GM21367 (cell line): Measurements from ENCODE around the gene CDC42BPB.

Source experiments
- ATAC-seq: cut with Tn5 transposase; IDR thresholded peaks from one replicate; pipeline ENCODE4 v1.9.1; 2021; ENCODE audit not compliant: unreplicated experiment

The CDC42BPB gene

DNA sequence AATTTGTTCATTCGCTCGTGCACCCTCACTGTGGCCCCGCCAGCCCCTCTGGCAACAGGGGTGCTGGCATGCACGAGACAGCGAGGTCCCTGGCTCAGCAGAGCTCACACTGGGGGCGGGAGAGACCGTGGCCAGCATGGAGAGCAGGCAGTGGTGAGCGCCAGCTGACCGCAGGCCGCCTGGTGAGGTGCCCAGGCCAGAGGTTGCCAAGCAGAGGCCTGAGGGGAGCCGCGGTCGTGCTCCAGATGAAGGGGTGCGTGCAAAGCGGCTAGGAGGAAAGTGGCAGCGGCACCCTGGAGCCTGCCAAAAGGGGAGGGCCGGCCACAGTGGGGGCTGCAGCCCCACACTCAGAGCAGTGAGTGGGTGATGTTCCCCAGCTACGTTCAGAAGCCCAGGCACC, 56.1 kb downstream of the CDC42BPB start:
- ATAC-seq, result no peak

DNA sequence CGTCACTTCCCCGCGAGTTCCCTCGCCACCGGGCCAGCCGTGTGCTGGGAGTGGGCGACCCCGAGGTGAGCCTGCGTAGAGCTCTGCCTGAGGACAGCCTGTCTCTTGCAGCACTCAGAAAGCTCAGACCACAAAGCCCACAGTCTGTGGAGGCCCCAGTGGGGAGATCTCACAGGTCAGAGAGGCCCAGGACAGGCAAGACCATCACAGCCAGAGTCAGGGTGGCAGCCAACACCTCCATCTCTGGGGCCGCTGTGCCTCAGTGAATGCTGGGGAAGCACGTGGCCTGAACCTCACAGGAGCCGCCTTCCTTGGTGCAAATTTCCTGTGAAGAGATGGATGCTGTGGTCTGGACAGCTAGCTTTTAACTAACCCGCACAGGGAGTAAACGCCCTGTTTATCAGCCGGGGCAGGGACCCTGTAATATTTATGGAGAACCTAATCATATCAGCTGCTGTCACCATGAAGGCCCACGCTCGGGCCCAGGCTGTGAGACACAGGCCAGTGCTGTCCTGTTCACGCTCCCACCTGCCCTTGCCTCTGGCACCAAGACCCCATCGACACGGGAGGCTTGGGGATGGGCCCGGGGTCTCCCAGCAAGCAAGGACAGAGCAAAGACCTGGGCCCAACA, 56.9 kb downstream of the CDC42BPB start:
- ATAC-seq, result no peak

DNA sequence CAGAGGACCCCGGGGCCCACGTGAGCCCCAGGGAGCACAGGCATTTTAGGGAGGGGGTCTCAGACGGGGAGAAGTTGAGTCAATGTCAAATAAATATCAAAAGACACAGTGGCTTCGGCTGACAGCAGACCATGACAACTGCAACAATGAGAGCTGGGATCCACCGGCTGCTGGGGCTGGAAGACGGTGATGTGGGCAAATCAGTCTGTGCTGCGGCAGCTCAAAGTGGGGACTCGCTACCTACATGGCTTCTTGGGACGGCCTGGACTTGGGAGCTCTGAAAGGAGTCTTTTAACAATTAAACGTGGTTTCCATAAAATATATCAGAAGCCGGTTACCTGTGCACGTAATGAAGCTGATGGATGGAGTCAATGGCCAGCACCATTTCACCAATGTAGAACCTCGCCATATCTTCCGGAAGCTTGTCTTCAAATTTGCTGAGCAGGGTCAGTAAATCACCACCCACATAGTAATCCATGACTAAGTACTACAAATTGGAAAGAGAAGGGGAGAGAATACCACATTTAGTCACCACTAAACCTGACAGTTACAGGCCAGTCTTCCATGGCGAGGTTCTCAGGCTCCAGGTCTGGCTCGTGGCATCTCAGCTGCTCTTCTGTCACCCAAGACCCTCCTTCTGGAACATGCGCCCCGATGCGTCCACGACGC, 58.0 kb downstream of the CDC42BPB start:
- ATAC-seq, result no peak

- ATAC-seq, result no peak
Observed at GRCh38 chr14:102998393-102998792, 59.0 kb downstream of the CDC42BPB start.

- ATAC-seq, result no peak
Observed at GRCh38 chr14:102996941-102997340, 60.4 kb downstream of the CDC42BPB start.

DNA sequence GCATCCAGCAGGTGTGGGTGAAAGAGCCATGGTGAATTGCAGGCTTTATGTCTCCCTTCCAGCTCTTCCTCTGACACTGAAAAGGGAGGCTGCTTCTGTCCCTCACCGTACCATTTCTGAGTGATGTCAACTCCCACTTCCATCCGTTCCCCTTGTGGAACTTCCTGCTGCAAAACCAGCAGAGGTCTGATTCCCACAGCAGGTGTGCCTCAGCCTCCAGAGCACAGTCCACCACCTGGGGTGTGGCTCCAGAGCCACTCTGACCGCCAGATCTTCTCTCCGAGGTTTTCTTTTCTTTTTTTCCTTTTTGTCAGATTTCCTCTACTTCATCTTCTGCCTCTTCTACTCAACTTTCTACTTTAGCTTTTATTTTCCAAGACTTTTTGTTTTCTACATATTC, 62.7 kb downstream of the CDC42BPB start:
- ATAC-seq, result no peak

- no peak for ATAC-seq
Observed at GRCh38 chr14:102993523-102993922, 63.8 kb downstream of the CDC42BPB start.

- ATAC-seq, result no peak
Observed at GRCh38 chr14:102991376-102991775, 66.0 kb downstream of the CDC42BPB start.

GRCh38 chr14:102988054-102988453, 69.3 kb downstream of the CDC42BPB start:
- ATAC-seq, result no peak

DNA sequence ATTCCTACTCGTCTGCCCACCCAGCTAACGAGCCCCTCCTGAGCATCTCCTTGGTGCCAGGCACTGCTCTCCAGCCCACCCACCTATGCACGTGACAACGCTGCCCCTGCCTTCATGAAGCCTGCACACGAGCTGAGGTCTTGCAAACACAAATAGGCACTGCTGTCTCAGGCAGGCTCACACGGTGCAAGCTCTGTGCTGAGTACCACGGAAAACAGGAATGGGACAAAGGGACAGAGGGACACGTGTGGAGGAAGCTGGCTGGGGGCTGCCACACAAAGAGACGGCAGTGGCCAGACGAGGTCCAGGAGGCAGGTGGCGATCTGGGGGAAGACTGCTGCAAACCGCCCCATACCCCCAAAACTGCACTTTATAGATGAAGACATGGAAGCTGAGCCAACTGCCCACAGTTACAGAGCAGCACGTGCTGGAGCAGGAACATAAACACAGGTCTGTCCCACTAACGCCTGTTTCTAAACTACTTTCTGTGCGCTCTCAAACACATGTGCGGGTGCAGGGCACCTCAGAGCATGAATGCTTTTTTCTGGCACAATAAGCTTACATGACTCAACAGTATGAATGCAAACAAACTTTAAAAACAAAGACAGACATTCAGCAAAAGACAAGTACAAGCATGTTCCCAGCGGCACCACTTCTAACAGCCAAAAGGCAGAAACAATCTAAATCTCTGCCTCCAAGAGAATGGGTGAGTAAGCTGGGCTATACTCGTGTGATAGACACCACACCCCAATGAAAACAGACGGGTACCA, 70.4 kb downstream of the CDC42BPB start:
- ATAC-seq, result no peak

DNA sequence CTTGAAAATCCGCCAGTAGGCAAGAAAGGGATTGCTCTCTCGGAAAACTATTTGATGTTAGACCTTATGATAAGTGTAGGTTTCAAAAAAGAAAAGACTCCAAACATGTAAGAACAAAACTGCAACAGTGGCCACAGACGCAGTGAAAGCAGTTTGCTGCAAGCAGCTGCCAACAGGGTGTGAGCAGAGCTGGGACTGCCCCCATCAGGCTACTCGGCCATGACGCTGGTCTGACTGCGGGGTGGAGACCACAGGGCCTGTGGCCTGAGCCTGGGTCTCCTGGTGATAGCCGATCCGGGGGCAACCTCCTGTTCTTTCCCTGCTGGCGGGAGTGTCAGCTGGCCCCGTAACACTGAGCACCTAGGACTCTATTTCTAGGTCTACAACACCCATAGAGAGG, 71.7 kb downstream of the CDC42BPB start:
- ATAC-seq, result no peak

DNA sequence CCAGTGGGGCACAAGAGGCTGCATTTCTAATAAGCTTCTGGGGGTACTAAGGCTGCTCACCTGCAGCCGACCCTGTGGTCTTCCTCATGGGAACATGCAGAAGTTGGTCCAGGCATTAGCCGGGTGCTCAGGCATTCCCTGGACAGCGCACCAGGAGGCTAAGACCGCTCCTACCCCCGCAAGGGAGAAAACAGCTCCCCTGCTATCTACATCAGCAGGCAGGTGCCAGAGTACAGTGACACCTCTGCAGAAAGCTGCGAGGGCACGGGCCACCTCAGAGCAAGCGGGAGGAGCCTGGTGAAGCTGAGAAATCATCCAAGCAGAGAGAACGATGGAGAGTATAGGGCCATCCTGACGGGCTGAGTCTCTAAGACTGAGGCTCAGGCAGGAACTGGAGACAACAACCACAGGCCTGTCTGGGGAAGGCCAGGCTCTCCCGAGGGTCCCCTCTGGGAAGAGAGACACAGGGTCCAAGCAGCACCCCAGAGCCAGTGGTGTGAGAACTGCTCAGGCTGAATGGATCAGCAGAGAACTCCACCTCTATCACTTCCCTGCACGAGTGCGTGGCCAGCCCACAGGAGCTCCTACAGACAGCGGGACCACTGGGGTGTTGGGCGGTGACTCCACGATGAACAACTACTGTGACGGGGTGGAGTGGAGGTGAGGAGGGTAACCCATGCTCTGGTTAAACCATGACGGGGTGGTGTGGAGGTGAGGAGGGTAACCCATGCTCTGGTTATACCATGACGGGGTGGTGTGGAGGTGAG, 72.8 kb downstream of the CDC42BPB start:
- no peak for ATAC-seq

GRCh38 chr14:102983496-102983895, 73.9 kb downstream of the CDC42BPB start:
- no peak for ATAC-seq

DNA sequence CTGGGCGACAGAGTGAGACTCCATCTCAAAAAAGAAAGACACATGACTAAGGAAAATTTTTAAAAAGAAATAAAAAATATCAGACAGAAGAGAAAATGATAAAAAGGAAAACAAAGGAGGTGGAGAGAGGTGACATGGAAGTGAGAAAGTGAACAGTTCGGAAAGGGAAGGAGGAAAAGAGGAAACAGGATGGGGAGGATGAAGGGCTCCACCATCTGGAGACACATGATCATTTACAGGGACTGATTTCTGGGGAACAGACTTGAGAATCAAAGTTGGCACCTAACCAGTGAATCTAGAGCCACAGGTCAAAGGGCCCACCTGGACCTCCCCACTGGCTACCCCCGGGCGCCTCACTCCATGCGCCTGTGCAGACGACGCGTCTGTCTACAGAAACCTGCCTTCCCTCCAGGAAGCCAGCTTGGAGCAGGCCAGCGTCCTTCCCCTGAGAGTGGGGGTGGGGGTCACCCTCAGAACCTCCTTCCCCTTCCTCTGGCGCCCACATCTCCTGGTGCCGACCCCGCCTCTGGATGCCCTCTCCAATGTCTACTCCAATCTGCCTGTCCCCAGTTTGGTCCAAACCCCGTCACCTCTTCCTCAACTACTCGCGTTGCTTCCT, 74.4 kb downstream of the CDC42BPB start:
- ATAC-seq, result no peak

GRCh38 chr14:102980409-102980810, 76.9 kb downstream of the CDC42BPB start:
- ATAC-seq, result no peak

GRCh38 chr14:102979406-102979805, 77.9 kb downstream of the CDC42BPB start:
- no peak for ATAC-seq

DNA sequence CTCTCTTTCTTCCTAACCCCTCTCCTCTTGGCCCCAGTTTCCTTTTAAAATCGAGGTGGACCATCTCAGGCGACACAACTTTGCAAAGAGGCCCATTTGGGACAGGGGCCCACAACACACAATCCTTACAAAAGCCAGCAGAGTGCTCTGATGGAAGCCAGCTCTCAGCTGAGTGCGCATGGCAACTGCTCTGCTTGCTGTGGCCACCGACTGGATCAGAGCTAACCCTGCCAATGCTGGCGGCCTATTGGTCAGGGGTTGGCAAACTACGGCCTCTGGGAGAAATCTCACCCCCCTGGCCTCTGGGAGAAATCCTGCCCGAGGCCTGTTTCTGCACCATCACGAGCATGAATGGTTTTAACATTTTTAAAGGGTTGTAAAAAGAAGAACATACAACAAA, 79.9 kb downstream of the CDC42BPB start:
- no peak for ATAC-seq

DNA sequence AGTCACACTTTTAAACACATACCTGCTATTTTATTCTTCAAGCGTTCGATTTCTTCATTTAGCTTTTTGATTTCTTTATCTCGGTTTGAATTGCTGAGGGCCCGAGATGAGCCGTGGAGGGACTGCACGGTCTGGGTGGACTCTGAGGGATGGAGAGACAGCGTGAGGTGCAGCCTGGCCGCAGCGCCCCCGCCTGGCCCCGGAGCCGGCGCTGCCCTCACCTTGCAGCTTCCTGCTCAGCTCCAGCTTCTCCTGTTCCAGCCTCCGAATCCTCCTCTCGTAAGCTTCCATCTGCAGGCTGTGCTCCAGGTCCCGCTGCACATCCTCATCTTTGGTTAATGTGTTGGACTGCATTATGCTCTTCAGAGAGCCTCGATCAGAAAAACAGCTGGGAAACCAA, 81.7 kb downstream of the CDC42BPB start:
- no peak for ATAC-seq

- no peak for ATAC-seq
Observed at GRCh38 chr14:102973706-102974285, 83.6 kb downstream of the CDC42BPB start.

DNA sequence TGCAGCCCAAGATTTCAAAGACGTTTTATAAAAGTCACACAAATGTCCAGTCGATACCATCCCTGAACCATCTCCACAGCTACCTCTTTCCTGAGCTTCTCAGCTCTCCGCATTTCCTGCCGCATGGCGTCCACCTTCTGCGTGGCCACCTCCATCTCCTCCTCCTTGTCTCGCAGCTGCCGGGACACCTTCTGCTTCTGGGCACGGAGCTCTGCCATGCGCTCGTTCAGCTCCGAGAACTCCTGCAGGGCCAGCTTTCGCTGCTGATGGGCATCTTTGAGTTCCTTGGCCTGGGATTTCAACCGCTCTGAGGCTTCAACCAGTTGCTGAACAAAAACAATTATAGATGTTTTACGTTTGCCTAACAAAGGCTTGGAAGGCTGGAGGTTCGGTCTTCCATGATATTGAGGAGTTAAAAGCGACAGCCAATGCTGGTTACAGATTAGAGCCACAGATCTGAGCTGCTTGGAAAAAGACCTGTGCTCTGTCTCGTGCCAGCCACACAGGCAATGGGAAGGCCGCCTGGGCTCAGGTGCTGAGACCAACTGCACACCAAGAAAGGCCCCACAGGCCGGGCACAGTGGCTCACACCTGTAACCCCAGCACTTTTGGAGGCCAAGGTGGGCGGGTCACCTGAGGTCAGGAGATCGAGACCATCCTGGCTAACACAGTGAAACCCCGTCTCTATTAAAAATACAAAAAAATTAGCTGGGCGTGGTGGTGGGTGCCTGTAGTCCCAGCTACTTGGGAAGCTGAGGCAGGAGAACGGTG, 85.3 kb downstream of the CDC42BPB start:
- no peak for ATAC-seq
